ENCODE results near the gene ANXA6.

Gene ANXA6

GRCh38 chr5:151070449-151070848 is 87.1 kb downstream of the ANXA6 start:
- Histone ChIP-seq H3K4me3 (replicated peaks; ENCODE audit: low read depth, low read length) (no peak overlapping the region), H3K36me3 (ENCODE audit: control insufficient read depth, insufficient read depth, low read length) (peaks cover 37% of the 10 kb centered on the region), H3K27me3 (replicated peaks; ENCODE audit: control insufficient read depth, insufficient read depth, low read length) (no peaks in the 10 kb centered on the region)
- no peak for TF ChIP-seq CTCF (IDR thresholded peaks at IDR 0.05; ENCODE audit: insufficient read depth, low read length, poor library complexity, severe bottlenecking)
- DNase-seq (ENCODE audit: extremely low read depth, insufficient read length) = no peak

- DNase-seq (ENCODE audit: extremely low read depth, insufficient read length) = peak; percentile 72
- Histone ChIP-seq H3K4me3 (replicated peaks; ENCODE audit: low read depth, low read length) (no peak overlapping the region), H3K36me3 (ENCODE audit: control insufficient read depth, insufficient read depth, low read length) (peaks cover 45% of the 10 kb centered on the region), H3K27me3 (replicated peaks; ENCODE audit: control insufficient read depth, insufficient read depth, low read length) (no peaks in the 10 kb centered on the region)
- TF ChIP-seq CTCF (IDR thresholded peaks at IDR 0.05; ENCODE audit: insufficient read depth, low read length, poor library complexity, severe bottlenecking) = no peak
Observed at GRCh38 chr5:151068433-151069197, 89.0 kb downstream of the ANXA6 start.

- TF ChIP-seq CTCF (IDR thresholded peaks at IDR 0.05; ENCODE audit: insufficient read depth, low read length, poor library complexity, severe bottlenecking) = no peak
- H3K36me3 ChIP-seq (ENCODE audit: control insufficient read depth, insufficient read depth, low read length) = peaks cover 52% of the 10 kb centered on the region
- H3K27me3 ChIP-seq (replicated peaks; ENCODE audit: control insufficient read depth, insufficient read depth, low read length) = no peaks in the 10 kb centered on the region
- H3K4me3 ChIP-seq (replicated peaks; ENCODE audit: low read depth, low read length) = peak overlapping the region; percentile 8; the same call in 1 of the 2 replicates
- no peak for DNase-seq (ENCODE audit: extremely low read depth, insufficient read length)
Observed at GRCh38 chr5:151067632-151068432, 89.7 kb downstream of the ANXA6 start.

GRCh38 chr5:151066920-151067319 is 90.7 kb downstream of the ANXA6 start:
- H3K4me3 ChIP-seq (replicated peaks; ENCODE audit: low read depth, low read length) = no peak overlapping the region
- no peak for DNase-seq (ENCODE audit: extremely low read depth, insufficient read length)
- peaks cover 57% of the 10 kb centered on the region for H3K36me3 ChIP-seq (ENCODE audit: control insufficient read depth, insufficient read depth, low read length)
- no peaks in the 10 kb centered on the region for H3K27me3 ChIP-seq (replicated peaks; ENCODE audit: control insufficient read depth, insufficient read depth, low read length)
- TF ChIP-seq CTCF (IDR thresholded peaks at IDR 0.05; ENCODE audit: insufficient read depth, low read length, poor library complexity, severe bottlenecking) = no peak

- no peaks in the 10 kb centered on the region for H3K27me3 ChIP-seq (replicated peaks; ENCODE audit: control insufficient read depth, insufficient read depth, low read length)
- DNase-seq (ENCODE audit: extremely low read depth, insufficient read length) = no peak
- no peak overlapping the region for H3K4me3 ChIP-seq (replicated peaks; ENCODE audit: low read depth, low read length)
- H3K36me3 ChIP-seq (ENCODE audit: control insufficient read depth, insufficient read depth, low read length) = peaks cover 49% of the 10 kb centered on the region
- TF ChIP-seq CTCF (IDR thresholded peaks at IDR 0.05; ENCODE audit: insufficient read depth, low read length, poor library complexity, severe bottlenecking) = no peak
Observed at GRCh38 chr5:151065609-151066008, 92.0 kb downstream of the ANXA6 start.
